Esophagus muscularis mucosa (tissue), 4 donors: Measurements from ENCODE around the gene UBP1. TPM values are rescaled to one million over a fixed set of nuclear protein-coding genes. Genes with fewer than 3 reads are reported as not detected.
"Not testable (repeated sequence)": the region's sequence is repeated elsewhere in the genome, so short reads cannot be mapped to it uniquely, and the experiment has no call there.

Experiments used
- DNase-seq: peaks from one replicate; pipeline ENCODE4 v3.0.0-alpha.2; 2017; ENCODE audit errors: extremely low spot score
- H3K27ac ChIP-seq, 4 donors: fragments of 200-600 bp; sonication (generic); replicated peaks in 1 of 4; 1 replicate in 3 of 4; 2 replicates in 1 of 4; pipeline ENCODE4 v1.5.1; 2016 to 2019; ENCODE audit warnings: mild to moderate bottlenecking in 1 of 4
- H3K27me3 ChIP-seq, 4 donors: fragments of 200-600 bp; sonication (generic); one replicate each; pipeline versions ENCODE4 v1.5.1 to v1.6.0; 2016 to 2019
- H3K36me3 ChIP-seq, 4 donors: fragments of 200-600 bp; sonication (generic); one replicate each; pipeline ENCODE4 v1.5.1; 2016 to 2019
- H3K4me1 ChIP-seq, 4 donors: fragments of 200-600 bp; sonication (generic); one replicate each; pipeline ENCODE4 v1.5.1; 2016 to 2019
- H3K4me3 ChIP-seq, 4 donors: fragments of 200-600 bp; sonication (generic); 1 replicate in 2 of 4; 2 replicates in 2 of 4; pipeline ENCODE4 v1.5.1; 2016 to 2019; ENCODE audit warnings: mild to moderate bottlenecking in 4 of 4, moderate library complexity in 1 of 4
- H3K9me3 ChIP-seq, 4 donors: fragments of 200-600 bp; sonication (generic); 1 replicate in 3 of 4; 2 replicates in 1 of 4; pipeline ENCODE4 v1.5.1; 2016 to 2019
- CTCF ChIP-seq, 3 experiments: fragments of 200-600 bp in 2 of 3; fragments of 450-650 bp in 1 of 3; sonication (generic) in 2 of 3; IDR thresholded peaks; one replicate each; pipeline ENCODE4 v1.5.1; 2017 to 2019; ENCODE audit warnings: antibody characterized with exemption in 3 of 3, mild to moderate bottlenecking in 2 of 3, moderate library complexity in 1 of 3
- EP300 ChIP-seq: sonication (generic); formaldehyde crosslinking; IDR thresholded peaks from one replicate; pipeline ENCODE4 v1.6.1; 2017; ENCODE audit warnings: antibody characterized with exemption
- POLR2A ChIP-seq: fragments of 450-650 bp; IDR thresholded peaks from one replicate; pipeline ENCODE4 v1.6.1; 2017; ENCODE audit warnings: antibody characterized with exemption, moderate library complexity, mild to moderate bottlenecking, low read depth
- POLR2AphosphoS5 ChIP-seq, 2 donors: sonication (generic); formaldehyde crosslinking; IDR thresholded peaks; one replicate each; pipeline ENCODE4 v1.6.1; 2017; ENCODE audit warnings: antibody characterized with exemption in 2 of 2
- WGBS: methylation state at CpG from one replicate; pipeline ENCODE4 v1.1.5; 2018; 5-methylcytosine and 5-hydroxymethylcytosine counted together
- intact Hi-C: fragments of 100-400 bp; cut with DNase I; formaldehyde crosslinking; loops from one replicate; pipeline ENCODE4 v1.15.1; 2023
- total RNA-seq, 4 donors: library from RNA; depleted of rRNA; stranded (reverse); fragments of >200 nt; gene quantifications; one replicate each; pipeline versions ENCODE4 v1.1.0 to v1.2.1, GENCODE V29; 2016

UBP1 gene
- total RNA-seq, 4 donors from 2014 or later = 68.4 to 78.3 (median 76.9) TPM

- Histone ChIP-seq H3K27ac (no peak overlapping the region), H3K27me3 (no peaks in the 10 kb centered on the region), H3K4me1 (peaks cover 35 to 78% (median 60%) of the 10 kb centered on the region in 4 donors), H3K9me3 (no peaks in the 10 kb centered on the region), H3K36me3 (peaks cover 0 to under 1% (median 0%) of the 10 kb centered on the region in 4 donors), H3K4me3 (no peak overlapping the region)
- TF ChIP-seq EP300 = no peak
- TF ChIP-seq POLR2AphosphoS5 (IDR thresholded peaks at IDR 0.05) = no peak
- no peak for TF ChIP-seq CTCF (IDR thresholded peaks at IDR 0.05)
- TF ChIP-seq POLR2A = no peak
- no peak for DNase-seq
- WGBS = 96% methylated on average over 1 of the region's 1 CpG
- intact Hi-C loops = no loop called here
These were observed 10.1 kb downstream of the UBP1 start for GRCh38 chr3:33430061-33430460.

GRCh38 chr3:33429306-33429705, 10.9 kb downstream of the UBP1 start:
- H3K9me3 ChIP-seq, H3K27ac ChIP-seq, DNase-seq, H3K4me3 ChIP-seq, H3K36me3 ChIP-seq, intact Hi-C loops, H3K27me3 ChIP-seq: not testable (repeated sequence)
- peaks cover 40 to 77% (median 59%) of the 10 kb centered on the region in 4 donors for H3K4me1 ChIP-seq
- WGBS = 79% methylated on average over 2 of the region's 2 CpGs

- Histone ChIP-seq H3K4me1 (peaks cover 37 to 71% (median 55%) of the 10 kb centered on the region in 4 donors), H3K27me3 (no peaks in the 10 kb centered on the region), H3K27ac (no peak overlapping the region), H3K36me3 (peaks cover 0 to 7% (median 0%) of the 10 kb centered on the region in 4 donors), H3K4me3 (no peak overlapping the region), H3K9me3 (no peaks in the 10 kb centered on the region)
- 83% methylated on average over 7 of the region's 7 CpGs for WGBS
- intact Hi-C loops = no loop called here
- no peak for DNase-seq
- TF ChIP-seq CTCF (IDR thresholded peaks at IDR 0.05) (no peak), POLR2AphosphoS5 (IDR thresholded peaks at IDR 0.05) (no peak), EP300 (no peak), POLR2A (no peak)
These were observed 11.5 kb downstream of the UBP1 start for GRCh38 chr3:33428734-33429133.

GRCh38 chr3:33426630-33427317, 13.4 kb downstream of the UBP1 start:
- Histone ChIP-seq H3K4me1 (peaks cover 31 to 55% (median 38%) of the 10 kb centered on the region in 4 donors), H3K9me3 (no peaks in the 10 kb centered on the region), H3K36me3 (peaks cover 0 to 24% (median 4%) of the 10 kb centered on the region in 4 donors), H3K27ac (no peak overlapping the region), H3K4me3 (no peak overlapping the region), H3K27me3 (no peaks in the 10 kb centered on the region)
- no peak for DNase-seq
- 95% methylated on average over 10 of the region's 10 CpGs for WGBS
- no peak for TF ChIP-seq EP300
- intact Hi-C loops = no loop called here

GRCh38 chr3:33426068-33426467, 14.1 kb downstream of the UBP1 start:
- TF ChIP-seq EP300 (no peak), POLR2AphosphoS5 (IDR thresholded peaks at IDR 0.05) (no peak), CTCF (IDR thresholded peaks at IDR 0.05) (no peak), POLR2A (no peak)
- 73% methylated on average over 1 of the region's 1 CpG for WGBS
- Histone ChIP-seq H3K9me3 (no peaks in the 10 kb centered on the region), H3K4me1 (peaks cover 26 to 48% (median 32%) of the 10 kb centered on the region in 4 donors), H3K27ac (no peak overlapping the region), H3K36me3 (peaks cover 0 to 31% (median 9%) of the 10 kb centered on the region in 4 donors), H3K27me3 (no peaks in the 10 kb centered on the region), H3K4me3 (no peak overlapping the region)
- DNase-seq = no peak
- intact Hi-C loops = no loop called here

GRCh38 chr3:33425453-33425852, 14.8 kb downstream of the UBP1 start:
- no peaks in the 10 kb centered on the region for H3K27me3 ChIP-seq
- H3K36me3 ChIP-seq = peaks cover 0 to 37% (median 15%) of the 10 kb centered on the region in 4 donors
- H3K27ac ChIP-seq = no peak overlapping the region
- no peaks in the 10 kb centered on the region for H3K9me3 ChIP-seq
- no peak for TF ChIP-seq POLR2AphosphoS5 (IDR thresholded peaks at IDR 0.05)
- TF ChIP-seq CTCF (IDR thresholded peaks at IDR 0.05) = no peak
- TF ChIP-seq EP300 = no peak
- no peak for TF ChIP-seq POLR2A
- 82% methylated on average over 2 of the region's 2 CpGs for WGBS
- peaks cover 21 to 42% (median 27%) of the 10 kb centered on the region in 4 donors for H3K4me1 ChIP-seq
- intact Hi-C loops = no loop called here
- no peak overlapping the region for H3K4me3 ChIP-seq
- no peak for DNase-seq
